Mononuclear cell (primary cell): Measurements from ENCODE around the gene HK1. TPM values are rescaled to one million over a fixed set of nuclear protein-coding genes. Genes with fewer than 3 reads are reported as not detected.
"Not testable (repeated sequence)": the region's sequence is repeated elsewhere in the genome, so short reads cannot be mapped to it uniquely, and the experiment has no call there.

Experiments
- H3K27me3 ChIP-seq: 2 replicates; pipeline ENCODE4 v1.6.0; 2011; ENCODE audit warnings: low read length, control low read depth; ENCODE audit not compliant: insufficient read depth
- H3K4me1 ChIP-seq: 2 replicates; pipeline ENCODE4 v1.5.1; 2011; ENCODE audit warnings: mild to moderate bottlenecking, low read length, control low read depth; ENCODE audit not compliant: insufficient read depth
- H3K4me3 ChIP-seq: 2 replicates; pipeline ENCODE4 v1.5.1; 2011; ENCODE audit warnings: mild to moderate bottlenecking, low read length, moderate library complexity
- H3K9me3 ChIP-seq: 2 replicates; pipeline ENCODE4 v1.5.1; 2011; ENCODE audit warnings: low read depth, mild to moderate bottlenecking, control low read depth, low read length
- total RNA-seq: library from RNA; depleted of rRNA; stranded (reverse); fragments of >200 nt; gene quantifications from one replicate; pipeline ENCODE4 v1.2.3, GENCODE V29; 2012

The HK1 gene
- total RNA-seq, 1 donor: 35.6 TPM

GRCh38 chr10:69246581-69247312, 31.5 kb upstream of the HK1 start:
- Histone ChIP-seq H3K27me3 (no peaks in the 10 kb centered on the region), H3K4me3 (no peak overlapping the region), H3K4me1 (no peaks in the 10 kb centered on the region), H3K9me3 (no peaks in the 10 kb centered on the region)

DNA sequence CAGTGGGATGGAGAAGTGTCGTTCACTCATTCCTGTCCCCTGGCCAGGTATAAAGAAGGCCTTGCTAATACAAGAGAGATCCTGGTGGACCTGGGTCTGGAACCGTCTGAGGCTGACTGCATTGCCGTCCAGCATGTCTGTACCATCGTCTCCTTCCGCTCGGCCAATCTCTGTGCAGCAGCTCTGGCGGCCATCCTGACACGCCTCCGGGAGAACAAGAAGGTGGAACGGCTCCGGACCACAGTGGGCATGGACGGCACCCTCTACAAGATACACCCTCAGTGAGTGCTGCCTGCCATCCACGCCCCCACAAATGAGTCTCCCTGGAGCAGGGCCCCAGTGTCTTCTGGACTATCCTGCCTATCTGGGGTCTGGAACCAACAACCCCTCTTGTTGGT, 31.0 kb upstream of the HK1 start:
- Histone ChIP-seq H3K9me3 (no peaks in the 10 kb centered on the region), H3K4me1 (no peaks in the 10 kb centered on the region), H3K27me3 (no peaks in the 10 kb centered on the region), H3K4me3 (no peak overlapping the region)

GRCh38 chr10:69248117-69248730, 30.1 kb upstream of the HK1 start:
- Histone ChIP-seq H3K9me3 (no peaks in the 10 kb centered on the region), H3K27me3 (no peaks in the 10 kb centered on the region), H3K4me1 (no peaks in the 10 kb centered on the region), H3K4me3 (no peak overlapping the region)

GRCh38 chr10:69250041-69250440, 28.3 kb upstream of the HK1 start:
- H3K4me3 ChIP-seq: no peak overlapping the region
- H3K9me3 ChIP-seq: no peaks in the 10 kb centered on the region
- H3K4me1 ChIP-seq: no peaks in the 10 kb centered on the region
- H3K27me3 ChIP-seq: no peaks in the 10 kb centered on the region

DNA sequence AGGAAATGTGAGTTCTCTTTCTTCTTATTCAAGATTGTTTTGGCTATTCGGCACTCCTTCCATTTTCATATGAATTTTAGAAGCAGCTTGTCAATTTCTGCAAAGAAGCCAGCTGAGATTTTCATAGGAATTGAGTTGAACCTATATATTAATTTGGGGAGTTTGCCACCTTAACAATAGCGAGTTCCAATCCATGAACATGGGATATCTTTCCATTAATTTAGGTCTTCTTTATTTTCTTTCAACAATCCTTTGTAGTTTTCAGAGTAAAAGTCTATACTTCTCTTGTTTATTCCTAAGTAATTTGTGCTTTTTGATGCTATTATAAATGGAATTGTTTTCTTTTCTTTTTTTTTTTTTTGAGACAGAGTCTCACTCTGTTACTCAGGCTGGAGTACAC, 26.9 kb upstream of the HK1 start:
- not testable (repeated sequence) for H3K4me1 ChIP-seq, H3K4me3 ChIP-seq, H3K9me3 ChIP-seq, H3K27me3 ChIP-seq

GRCh38 chr10:69253171-69253570, 25.1 kb upstream of the HK1 start:
- Histone ChIP-seq H3K9me3 (no peaks in the 10 kb centered on the region), H3K4me1 (no peaks in the 10 kb centered on the region), H3K27me3 (no peaks in the 10 kb centered on the region), H3K4me3 (no peak overlapping the region)

- Histone ChIP-seq H3K9me3 (no peaks in the 10 kb centered on the region), H3K4me3 (no peak overlapping the region), H3K27me3 (no peaks in the 10 kb centered on the region), H3K4me1 (no peaks in the 10 kb centered on the region)
Observed at GRCh38 chr10:69254877-69255276, 23.4 kb upstream of the HK1 start.

DNA sequence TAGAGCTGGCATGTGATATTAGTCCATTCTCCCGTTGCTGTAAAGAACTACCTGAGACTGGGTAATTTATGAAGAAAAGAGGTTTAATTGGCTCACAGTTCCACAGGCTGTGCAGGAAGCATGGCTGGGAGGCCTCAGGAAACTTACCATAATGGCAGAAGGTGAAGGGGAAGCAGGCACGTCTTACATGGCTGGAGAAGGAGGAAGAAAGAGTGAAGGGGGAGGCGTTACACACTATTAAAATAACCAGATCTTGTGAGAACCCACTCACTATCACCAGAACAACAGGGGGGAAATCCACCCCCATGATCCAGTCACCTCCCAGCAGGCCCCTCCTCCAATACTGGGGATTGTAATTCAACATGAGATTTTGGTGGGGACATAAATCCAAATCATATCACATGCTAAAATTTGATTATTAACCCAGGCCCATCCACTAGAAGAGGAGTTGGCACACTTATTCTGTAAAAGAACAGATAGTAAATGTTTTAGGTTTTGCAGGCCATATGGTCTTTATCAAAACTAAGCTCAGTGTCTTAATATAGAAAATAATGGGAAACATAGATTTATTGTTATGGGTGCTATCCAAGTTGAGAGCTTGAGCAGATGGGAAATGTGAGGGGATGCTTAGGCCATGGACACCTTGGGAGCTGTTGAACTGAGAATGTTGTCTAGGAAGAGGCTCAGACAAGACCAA, 18.6 kb upstream of the HK1 start:
- Histone ChIP-seq H3K9me3 (no peaks in the 10 kb centered on the region), H3K4me1 (no peaks in the 10 kb centered on the region), H3K27me3 (no peaks in the 10 kb centered on the region), H3K4me3 (no peak overlapping the region)

GRCh38 chr10:69261184-69261583, 17.1 kb upstream of the HK1 start:
- no peaks in the 10 kb centered on the region for H3K9me3 ChIP-seq
- no peaks in the 10 kb centered on the region for H3K4me1 ChIP-seq
- no peak overlapping the region for H3K4me3 ChIP-seq
- H3K27me3 ChIP-seq: no peaks in the 10 kb centered on the region

GRCh38 chr10:69262292-69262751, 16.0 kb upstream of the HK1 start:
- no peaks in the 10 kb centered on the region for H3K4me1 ChIP-seq
- no peak overlapping the region for H3K4me3 ChIP-seq
- H3K27me3 ChIP-seq: no peaks in the 10 kb centered on the region
- H3K9me3 ChIP-seq: no peaks in the 10 kb centered on the region

DNA sequence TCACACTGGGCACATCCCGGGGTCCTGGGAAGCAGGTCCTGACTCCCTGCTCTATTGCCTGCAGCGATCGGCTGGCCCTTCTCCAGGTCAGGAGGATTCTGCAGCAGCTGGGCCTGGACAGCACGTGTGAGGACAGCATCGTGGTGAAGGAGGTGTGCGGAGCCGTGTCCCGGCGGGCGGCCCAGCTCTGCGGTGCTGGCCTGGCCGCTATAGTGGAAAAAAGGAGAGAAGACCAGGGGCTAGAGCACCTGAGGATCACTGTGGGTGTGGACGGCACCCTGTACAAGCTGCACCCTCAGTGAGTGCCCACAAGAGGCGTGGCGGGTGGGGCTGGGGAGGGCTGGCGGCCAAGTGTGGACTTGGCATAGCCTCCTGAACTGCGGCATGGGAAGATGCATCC, 12.8 kb upstream of the HK1 start:
- Histone ChIP-seq H3K27me3 (no peaks in the 10 kb centered on the region), H3K9me3 (no peaks in the 10 kb centered on the region), H3K4me1 (no peaks in the 10 kb centered on the region), H3K4me3 (no peak overlapping the region)

GRCh38 chr10:69268761-69269416, 9.4 kb upstream of the HK1 start:
- H3K27me3 ChIP-seq: no peaks in the 10 kb centered on the region
- no peaks in the 10 kb centered on the region for H3K4me1 ChIP-seq
- no peak overlapping the region for H3K4me3 ChIP-seq
- H3K9me3 ChIP-seq: no peaks in the 10 kb centered on the region

DNA sequence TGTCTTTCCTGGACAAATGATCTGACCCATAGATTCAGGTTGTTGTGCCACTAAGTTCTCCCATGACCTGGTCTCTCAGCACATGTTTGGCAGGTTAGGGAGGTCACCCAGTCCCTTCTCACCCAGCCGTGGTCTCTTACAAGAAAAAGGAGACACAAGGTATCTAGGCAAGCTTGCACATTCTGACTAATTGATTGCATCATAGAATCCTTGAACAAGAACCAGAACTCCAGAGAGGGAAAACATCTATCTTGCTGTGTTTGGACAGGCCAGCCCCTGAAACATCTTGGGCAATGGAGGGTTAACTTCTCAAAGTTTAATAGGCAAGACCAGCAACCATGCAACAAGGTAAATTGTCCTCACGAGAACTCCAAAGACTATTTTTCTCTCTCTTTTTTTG, 8.5 kb upstream of the HK1 start:
- H3K4me3 ChIP-seq: no peak overlapping the region
- H3K27me3 ChIP-seq: no peaks in the 10 kb centered on the region
- no peaks in the 10 kb centered on the region for H3K9me3 ChIP-seq
- H3K4me1 ChIP-seq: no peaks in the 10 kb centered on the region

- Histone ChIP-seq H3K27me3 (no peaks in the 10 kb centered on the region), H3K4me1 (no peaks in the 10 kb centered on the region), H3K9me3 (no peaks in the 10 kb centered on the region), H3K4me3 (no peak overlapping the region)
Observed at GRCh38 chr10:69270990-69271389, 7.3 kb upstream of the HK1 start.

DNA sequence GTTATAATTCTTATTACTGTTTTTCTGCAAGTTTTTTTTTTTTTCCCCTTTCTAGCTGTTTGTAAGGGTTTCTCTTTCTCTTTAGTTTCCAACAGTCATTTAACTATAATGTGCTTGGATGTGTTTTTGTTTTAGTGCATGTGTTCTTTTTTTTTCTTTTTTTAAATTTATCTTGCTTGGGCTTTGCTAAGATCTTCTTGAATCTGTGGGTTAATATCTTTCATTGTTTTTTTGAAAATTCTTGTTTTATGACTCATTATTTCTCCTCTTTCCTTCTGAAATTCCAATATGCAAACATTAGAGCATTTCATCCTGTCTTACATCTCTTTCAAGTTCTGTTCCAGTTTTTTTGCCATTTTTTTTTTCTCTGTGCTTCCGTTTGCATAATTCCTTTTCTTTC, 5.7 kb upstream of the HK1 start:
- H3K4me3 ChIP-seq: no peak overlapping the region
- H3K4me1 ChIP-seq: no peaks in the 10 kb centered on the region
- H3K27me3 ChIP-seq: no peaks in the 10 kb centered on the region
- H3K9me3 ChIP-seq: no peaks in the 10 kb centered on the region
